A549 (cell line): ENCODE data around the gene LYPD6.

Source experiments
- FOSL2 ChIP-seq, 2 experiments: fragments of 450-650 bp in 1 of 2; fragments of >200 bp in 1 of 2; sonication (Bioruptor Twin) in 1 of 2; formaldehyde crosslinking; IDR thresholded peaks; 2 replicates each; pipeline versions ENCODE4 v1.5.0 to v1.6.1; 2016 to 2020; ENCODE audit warnings: mild to moderate bottlenecking in 1 of 2, moderate library complexity in 1 of 2
- GATA3 ChIP-seq: IDR thresholded peaks from 2 replicates; pipeline ENCODE4 v1.6.1; 2012; ENCODE audit warnings: borderline replicate concordance
- HDAC2 ChIP-seq: fragments of 200-600 bp; sonication (generic); IDR thresholded peaks from 2 replicates; pipeline ENCODE4 v1.6.1; 2016
- JUN ChIP-seq, 2 experiments: fragments of >200 bp; sonication (Bioruptor Twin); formaldehyde crosslinking; IDR thresholded peaks; 2 replicates in 1 of 2; 3 replicates in 1 of 2; pipeline ENCODE4 v1.6.1; 2016 to 2017
- POLR2A ChIP-seq: IDR thresholded peaks from 2 replicates; pipeline ENCODE4 v1.6.1; 2012; ENCODE audit warnings: mild to moderate bottlenecking, low read length
- RFX5 ChIP-seq: fragments of 450-650 bp; IDR thresholded peaks from 2 replicates; pipeline ENCODE4 v1.7.1; 2014; ENCODE audit warnings: antibody characterized with exemption, mild to moderate bottlenecking, moderate library complexity
- TF ChIP-seq, protein P1 (sequence below): fragments of >200 bp; sonication (Bioruptor Twin); formaldehyde crosslinking; IDR thresholded peaks from 3 replicates; pipeline ENCODE4 v1.5.1; 2016
- TF ChIP-seq, protein P2 (sequence below): fragments of 200-600 bp; sonication (generic); IDR thresholded peaks from 2 replicates; pipeline ENCODE4 v1.6.1; 2016; ENCODE audit warnings: antibody characterized with exemption, mild to moderate bottlenecking, moderate library complexity

DNA sequence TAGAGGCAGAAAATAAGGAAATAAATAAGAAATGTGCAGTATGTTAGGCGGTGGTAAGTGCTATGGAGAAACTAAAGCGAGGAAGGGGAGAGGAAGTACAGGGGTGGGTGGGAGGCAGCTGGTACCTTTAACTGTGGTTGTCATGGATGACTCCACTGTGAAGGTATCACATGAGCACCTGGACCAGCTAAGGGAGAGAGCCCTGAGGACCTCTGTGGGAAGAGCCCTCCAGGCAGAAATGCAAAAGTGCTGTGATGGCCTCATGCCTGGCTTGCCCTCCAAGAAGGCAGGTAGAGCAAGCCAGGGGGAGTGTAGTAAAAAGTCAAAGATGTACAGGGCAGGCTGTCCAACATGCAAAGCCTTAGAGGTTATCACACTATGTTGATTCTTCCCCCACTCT is 17.9 kb downstream of the LYPD6 start:
- TF ChIP-seq, protein P1, sequence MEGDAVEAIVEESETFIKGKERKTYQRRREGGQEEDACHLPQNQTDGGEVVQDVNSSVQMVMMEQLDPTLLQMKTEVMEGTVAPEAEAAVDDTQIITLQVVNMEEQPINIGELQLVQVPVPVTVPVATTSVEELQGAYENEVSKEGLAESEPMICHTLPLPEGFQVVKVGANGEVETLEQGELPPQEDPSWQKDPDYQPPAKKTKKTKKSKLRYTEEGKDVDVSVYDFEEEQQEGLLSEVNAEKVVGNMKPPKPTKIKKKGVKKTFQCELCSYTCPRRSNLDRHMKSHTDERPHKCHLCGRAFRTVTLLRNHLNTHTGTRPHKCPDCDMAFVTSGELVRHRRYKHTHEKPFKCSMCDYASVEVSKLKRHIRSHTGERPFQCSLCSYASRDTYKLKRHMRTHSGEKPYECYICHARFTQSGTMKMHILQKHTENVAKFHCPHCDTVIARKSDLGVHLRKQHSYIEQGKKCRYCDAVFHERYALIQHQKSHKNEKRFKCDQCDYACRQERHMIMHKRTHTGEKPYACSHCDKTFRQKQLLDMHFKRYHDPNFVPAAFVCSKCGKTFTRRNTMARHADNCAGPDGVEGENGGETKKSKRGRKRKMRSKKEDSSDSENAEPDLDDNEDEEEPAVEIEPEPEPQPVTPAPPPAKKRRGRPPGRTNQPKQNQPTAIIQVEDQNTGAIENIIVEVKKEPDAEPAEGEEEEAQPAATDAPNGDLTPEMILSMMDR: no peak
- TF ChIP-seq RFX5 (no peak), POLR2A (no peak), FOSL2 (IDR thresholded peaks at IDR 0.05) (no peak), FOSL2 (CRISPR knock-in tag; IDR thresholded peaks at IDR 0.05) (no peak), JUN (IDR thresholded peaks at IDR 0.05) (no peak), HDAC2 (no peak), GATA3 (no peak)
- TF ChIP-seq, protein P2, sequence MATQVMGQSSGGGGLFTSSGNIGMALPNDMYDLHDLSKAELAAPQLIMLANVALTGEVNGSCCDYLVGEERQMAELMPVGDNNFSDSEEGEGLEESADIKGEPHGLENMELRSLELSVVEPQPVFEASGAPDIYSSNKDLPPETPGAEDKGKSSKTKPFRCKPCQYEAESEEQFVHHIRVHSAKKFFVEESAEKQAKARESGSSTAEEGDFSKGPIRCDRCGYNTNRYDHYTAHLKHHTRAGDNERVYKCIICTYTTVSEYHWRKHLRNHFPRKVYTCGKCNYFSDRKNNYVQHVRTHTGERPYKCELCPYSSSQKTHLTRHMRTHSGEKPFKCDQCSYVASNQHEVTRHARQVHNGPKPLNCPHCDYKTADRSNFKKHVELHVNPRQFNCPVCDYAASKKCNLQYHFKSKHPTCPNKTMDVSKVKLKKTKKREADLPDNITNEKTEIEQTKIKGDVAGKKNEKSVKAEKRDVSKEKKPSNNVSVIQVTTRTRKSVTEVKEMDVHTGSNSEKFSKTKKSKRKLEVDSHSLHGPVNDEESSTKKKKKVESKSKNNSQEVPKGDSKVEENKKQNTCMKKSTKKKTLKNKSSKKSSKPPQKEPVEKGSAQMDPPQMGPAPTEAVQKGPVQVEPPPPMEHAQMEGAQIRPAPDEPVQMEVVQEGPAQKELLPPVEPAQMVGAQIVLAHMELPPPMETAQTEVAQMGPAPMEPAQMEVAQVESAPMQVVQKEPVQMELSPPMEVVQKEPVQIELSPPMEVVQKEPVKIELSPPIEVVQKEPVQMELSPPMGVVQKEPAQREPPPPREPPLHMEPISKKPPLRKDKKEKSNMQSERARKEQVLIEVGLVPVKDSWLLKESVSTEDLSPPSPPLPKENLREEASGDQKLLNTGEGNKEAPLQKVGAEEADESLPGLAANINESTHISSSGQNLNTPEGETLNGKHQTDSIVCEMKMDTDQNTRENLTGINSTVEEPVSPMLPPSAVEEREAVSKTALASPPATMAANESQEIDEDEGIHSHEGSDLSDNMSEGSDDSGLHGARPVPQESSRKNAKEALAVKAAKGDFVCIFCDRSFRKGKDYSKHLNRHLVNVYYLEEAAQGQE: no peak
